Neuron (in vitro differentiated cells): Measurements from ENCODE around the gene SKI.

ENCODE experiments used
- H2AFZ ChIP-seq: one replicate; pipeline ENCODE4 v1.6.1; 2013; ENCODE audit warnings: low read depth, mild to moderate bottlenecking, inconsistent platforms, low read length, moderate library complexity
- H3K27me3 ChIP-seq: one replicate; pipeline ENCODE4 v1.6.1; 2013; ENCODE audit warnings: low read length; ENCODE audit not compliant: insufficient read depth
- H3K36me3 ChIP-seq: one replicate; pipeline ENCODE4 v1.6.1; 2013; ENCODE audit warnings: low read length; ENCODE audit not compliant: insufficient read depth
- H3K4me1 ChIP-seq: one replicate; pipeline ENCODE4 v1.6.1; 2013; ENCODE audit warnings: low read length; ENCODE audit not compliant: insufficient read depth
- H3K4me3 ChIP-seq: 2 replicates; pipeline ENCODE4 v1.5.1; 2013; ENCODE audit warnings: mild to moderate bottlenecking, low read length, moderate library complexity
- H3K9me3 ChIP-seq: one replicate; pipeline ENCODE4 v1.6.1; 2013; ENCODE audit warnings: low read length

Gene SKI

GRCh38 chr1:2303016-2303775 lies 75.1 kb downstream of the SKI start:
- H3K4me3 ChIP-seq: no peak overlapping the region
- no peak overlapping the region for H2AFZ ChIP-seq
- H3K4me1 ChIP-seq: no peaks in the 10 kb centered on the region
- no peaks in the 10 kb centered on the region for H3K27me3 ChIP-seq
- no peaks in the 10 kb centered on the region for H3K9me3 ChIP-seq
- H3K36me3 ChIP-seq: peaks cover 45% of the 10 kb centered on the region

- Histone ChIP-seq H3K27me3 (no peaks in the 10 kb centered on the region), H3K4me3 (no peak overlapping the region), H3K36me3 (peaks cover 51% of the 10 kb centered on the region)
Measured at GRCh38 chr1:2303781-2304180, 75.7 kb downstream of the SKI start.

GRCh38 chr1:2304282-2304681 lies 76.2 kb downstream of the SKI start:
- H3K36me3 ChIP-seq: peaks cover 56% of the 10 kb centered on the region
- no peaks in the 10 kb centered on the region for H3K9me3 ChIP-seq
- H3K4me3 ChIP-seq: no peak overlapping the region
- H3K27me3 ChIP-seq: no peaks in the 10 kb centered on the region
- H2AFZ ChIP-seq: no peak overlapping the region
- H3K4me1 ChIP-seq: no peaks in the 10 kb centered on the region

More at GRCh38 chr1:2303781-2304180, 75.7 kb downstream of the SKI start:
- Histone ChIP-seq H3K9me3 (no peaks in the 10 kb centered on the region), H3K4me1 (no peaks in the 10 kb centered on the region), H2AFZ (no peak overlapping the region)

GRCh38 chr1:2304921-2305681 lies 77.0 kb downstream of the SKI start:
- H3K4me1 ChIP-seq: no peaks in the 10 kb centered on the region

GRCh38 chr1:2306151-2306978 lies 78.2 kb downstream of the SKI start:
- Histone ChIP-seq H3K27me3 (no peaks in the 10 kb centered on the region), H2AFZ (no peak overlapping the region), H3K36me3 (peaks cover 56% of the 10 kb centered on the region), H3K9me3 (no peaks in the 10 kb centered on the region), H3K4me3 (no peak overlapping the region), H3K4me1 (peaks cover 4% of the 10 kb centered on the region)

More at GRCh38 chr1:2304921-2305681, 77.0 kb downstream of the SKI start:
- no peak overlapping the region for H3K4me3 ChIP-seq
- no peaks in the 10 kb centered on the region for H3K9me3 ChIP-seq
- no peak overlapping the region for H2AFZ ChIP-seq
- H3K36me3 ChIP-seq: peaks cover 56% of the 10 kb centered on the region
- no peaks in the 10 kb centered on the region for H3K27me3 ChIP-seq

- no peaks in the 10 kb centered on the region for H3K9me3 ChIP-seq
- no peaks in the 10 kb centered on the region for H3K27me3 ChIP-seq
- H3K4me1 ChIP-seq: peaks cover 11% of the 10 kb centered on the region
- no peak overlapping the region for H3K4me3 ChIP-seq
- H2AFZ ChIP-seq: no peak overlapping the region
- peaks cover 56% of the 10 kb centered on the region for H3K36me3 ChIP-seq
Measured at GRCh38 chr1:2307064-2307605, 79.0 kb downstream of the SKI start.

- Histone ChIP-seq H3K4me1 (peaks cover 19% of the 10 kb centered on the region), H3K27me3 (no peaks in the 10 kb centered on the region), H3K9me3 (no peaks in the 10 kb centered on the region), H3K4me3 (no peak overlapping the region), H2AFZ (no peak overlapping the region), H3K36me3 (peaks cover 56% of the 10 kb centered on the region)
Measured at GRCh38 chr1:2307972-2308371, 79.9 kb downstream of the SKI start.

- Histone ChIP-seq H2AFZ (no peak overlapping the region), H3K36me3 (peaks cover 48% of the 10 kb centered on the region), H3K27me3 (no peaks in the 10 kb centered on the region), H3K4me1 (peaks cover 24% of the 10 kb centered on the region), H3K9me3 (no peaks in the 10 kb centered on the region), H3K4me3 (no peak overlapping the region)
Measured at GRCh38 chr1:2308844-2309243, 80.7 kb downstream of the SKI start.

- Histone ChIP-seq H3K4me1 (peaks cover 31% of the 10 kb centered on the region), H3K36me3 (peaks cover 33% of the 10 kb centered on the region)
Measured at GRCh38 chr1:2310332-2311183, 82.4 kb downstream of the SKI start.

GRCh38 chr1:2311184-2312032 lies 83.3 kb downstream of the SKI start:
- Histone ChIP-seq H2AFZ (no peak overlapping the region), H3K27me3 (no peaks in the 10 kb centered on the region), H3K36me3 (peaks cover 29% of the 10 kb centered on the region), H3K4me3 (no peak overlapping the region), H3K4me1 (peaks cover 39% of the 10 kb centered on the region), H3K9me3 (no peaks in the 10 kb centered on the region)

More at GRCh38 chr1:2310332-2311183, 82.4 kb downstream of the SKI start:
- H3K9me3 ChIP-seq: no peaks in the 10 kb centered on the region
- no peak overlapping the region for H2AFZ ChIP-seq
- H3K4me3 ChIP-seq: no peak overlapping the region
- no peaks in the 10 kb centered on the region for H3K27me3 ChIP-seq

GRCh38 chr1:2312160-2312514 lies 84.0 kb downstream of the SKI start:
- Histone ChIP-seq H3K4me3 (no peak overlapping the region), H3K4me1 (peaks cover 46% of the 10 kb centered on the region), H2AFZ (no peak overlapping the region), H3K9me3 (no peaks in the 10 kb centered on the region), H3K27me3 (no peaks in the 10 kb centered on the region), H3K36me3 (peaks cover 22% of the 10 kb centered on the region)
